Omental fat pad (tissue), 4 donors: ENCODE data around the gene CDC5L. TPM values are rescaled to one million over a fixed set of nuclear protein-coding genes. Genes with fewer than 3 reads are reported as not detected.
A peak's percentile ranks its signal among the peaks of the same experiment; 100 is the strongest.

Source experiments
- ATAC-seq: fragments of 150-250 bp; one replicate; pipeline ENCODE4 v1.9.1; 2016; ENCODE audit warnings: mild to moderate bottlenecking, moderate library complexity; ENCODE audit not compliant: low FRiP score
- DNase-seq: peaks from one replicate; pipeline ENCODE4 v3.0.0-alpha.2; 2019; ENCODE audit warnings: low spot score
- CTCF ChIP-seq, 3 donors: fragments of 450-650 bp; IDR thresholded peaks; one replicate each; pipeline ENCODE4 v1.5.1; 2016 to 2017; ENCODE audit warnings: antibody characterized with exemption in 3 of 3, mild to moderate bottlenecking in 3 of 3, moderate library complexity in 2 of 3
- total RNA-seq, 4 donors: library from RNA; depleted of rRNA; stranded (reverse); fragments of >200 nt; gene quantifications; one replicate each; pipeline ENCODE4 v1.1.0, GENCODE V29; 2016

The CDC5L gene
- total RNA-seq, 4 donors from 2014 or later, result 14.6 to 21.4 (median 17.3) TPM

GRCh38 chr6:44451803-44452695 lies 64.5 kb downstream of the CDC5L start:
- TF ChIP-seq CTCF (IDR thresholded peaks at IDR 0.05), result no peak
- DNase-seq, result no peak
- no peak for ATAC-seq

- no peak for TF ChIP-seq CTCF (IDR thresholded peaks at IDR 0.05)
- no peak for DNase-seq
- ATAC-seq, result peak; percentile 88
Measured at GRCh38 chr6:44452725-44453124, 65.2 kb downstream of the CDC5L start.

DNA sequence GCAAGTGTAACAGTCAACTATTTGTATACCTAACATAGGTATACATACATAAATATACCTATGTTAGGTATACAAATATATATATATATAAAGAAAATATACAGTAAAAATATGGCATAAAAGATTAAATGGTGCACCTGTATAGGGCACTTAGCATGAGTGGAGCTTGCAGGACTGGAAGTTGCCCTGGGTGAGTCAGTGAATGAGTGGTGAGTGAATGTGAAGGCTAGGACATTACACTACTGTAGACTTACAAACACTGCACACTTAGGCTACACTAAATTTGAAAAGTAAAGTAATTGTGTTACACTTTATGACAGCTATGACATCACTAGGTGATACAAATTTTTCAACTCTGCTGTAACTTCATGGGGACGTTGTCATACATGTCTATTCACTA lies 65.6 kb downstream of the CDC5L start:
- no peak for ATAC-seq
- no peak for DNase-seq
- no peak for TF ChIP-seq CTCF (IDR thresholded peaks at IDR 0.05)

- TF ChIP-seq CTCF (IDR thresholded peaks at IDR 0.05), result no peak
- ATAC-seq (no peak), DNase-seq (no peak)
Measured at GRCh38 chr6:44454198-44454597, 66.7 kb downstream of the CDC5L start.

- DNase-seq (no peak), ATAC-seq (no peak)
- TF ChIP-seq CTCF (IDR thresholded peaks at IDR 0.05), result no peak
Measured at GRCh38 chr6:44456070-44456965, 68.8 kb downstream of the CDC5L start.

- TF ChIP-seq CTCF (IDR thresholded peaks at IDR 0.05), result no peak
- no peak for ATAC-seq
- no peak for DNase-seq
Measured at GRCh38 chr6:44456966-44457292, 69.4 kb downstream of the CDC5L start.
